ENCODE data around the gene NDFIP1. TPM values are rescaled to one million over a fixed set of nuclear protein-coding genes. Genes with fewer than 3 reads are reported as not detected.

The NDFIP1 gene
- total RNA-seq, 5 donors from 2014 or later (not counting 1 experiment from before 2014, with no cell fraction given) = 76.3 to 194 (median 90.8) TPM

GRCh38 chr5:142133330-142134206, 25.0 kb downstream of the NDFIP1 start:
- ChIA-PET CTCF (interaction anchor here in 1 of 2 donors (0.7 to 1.9 kb wide), 5 partner anchors 9 to 143 kb away, joined by 3 to 9 read pairs (median 4); no protein-coding TSS in a partner anchor), POLR2A (interaction anchor here (0.5 to 0.6 kb wide), 3 partner anchors 12 to 142 kb away, joined by 3 to 4 read pairs (median 3); no protein-coding TSS in a partner anchor)
- DNase-seq (no peak), ATAC-seq (replicated peaks in 1 of 4) (no peak)
- Mint-ChIP-seq H3K27ac (no peak overlapping the region), H3K4me3 (no peak overlapping the region), H3K4me1 (peaks cover 40 to 58% (median 45%) of the 10 kb centered on the region in 3 donors), H3K27me3 (no peaks in the 10 kb centered on the region), H3K36me3 (peaks cover 30% of the 10 kb centered on the region), H3K9me3 (no peaks in the 10 kb centered on the region)
- Histone ChIP-seq H3K27me3 (replicated peaks in 1 of 2; ENCODE audit: control insufficient read depth in 2 of 2, extremely low read depth in 1 of 2, insufficient read depth in 2 of 2, low read length in 1 of 2) (no peaks in the 10 kb centered on the region), H3K4me3 (ENCODE audit: control insufficient read depth in 1 of 2, extremely low read depth in 1 of 2, low read length in 1 of 2) (no peak overlapping the region), H3K36me3 (ENCODE audit: control insufficient read depth in 2 of 2, extremely low read depth in 1 of 2, insufficient read depth in 1 of 2, low read length in 1 of 2) (peaks cover 0 to 48% of the 10 kb centered on the region in 2 donors), H3K4me1 (ENCODE audit: control insufficient read depth in 1 of 2, extremely low read depth in 1 of 2, insufficient read depth in 2 of 2, low read length in 2 of 2) (peaks cover 4 to 15% of the 10 kb centered on the region in 2 experiments), H3K27ac (ENCODE audit: low read length) (no peak overlapping the region), H3K9me3 (no peaks in the 10 kb centered on the region)
- 93% methylated on average over 1 of the region's 3 CpGs for WGBS (ENCODE audit: insufficient coverage)

GRCh38 chr5:142134331-142135010, 25.9 kb downstream of the NDFIP1 start:
- DNase-seq = no peak
- Histone ChIP-seq H3K27ac (ENCODE audit: low read length) (no peak overlapping the region), H3K4me1 (ENCODE audit: control insufficient read depth in 1 of 2, extremely low read depth in 1 of 2, insufficient read depth in 2 of 2, low read length in 2 of 2) (peaks cover 3 to 8% of the 10 kb centered on the region in 2 experiments), H3K9me3 (no peaks in the 10 kb centered on the region), H3K27me3 (replicated peaks in 1 of 2; ENCODE audit: control insufficient read depth in 2 of 2, extremely low read depth in 1 of 2, insufficient read depth in 2 of 2, low read length in 1 of 2) (no peaks in the 10 kb centered on the region), H3K36me3 (ENCODE audit: control insufficient read depth in 2 of 2, extremely low read depth in 1 of 2, insufficient read depth in 1 of 2, low read length in 1 of 2) (peaks cover 0 to 56% of the 10 kb centered on the region in 2 donors), H3K4me3 (ENCODE audit: control insufficient read depth in 1 of 2, extremely low read depth in 1 of 2, low read length in 1 of 2) (no peak overlapping the region)
- Mint-ChIP-seq H3K27me3 (no peaks in the 10 kb centered on the region), H3K27ac (no peak overlapping the region), H3K36me3 (peaks cover 30% of the 10 kb centered on the region), H3K9me3 (no peaks in the 10 kb centered on the region), H3K4me3 (peak overlapping the region in 1 of 3 donors; percentile 38), H3K4me1 (peaks cover 30 to 49% (median 36%) of the 10 kb centered on the region in 3 donors)
- no CpG with 5 or more reads among the region's 7 CpGs for WGBS (ENCODE audit: insufficient coverage)
- POLR2A ChIA-PET = interaction anchor here (0.6 to 1.8 kb wide), 5 partner anchors 10 to 144 kb away, joined by 3 to 7 read pairs (median 3); no protein-coding TSS in a partner anchor
- ATAC-seq (replicated peaks in 1 of 4) = no peak
- CTCF ChIA-PET = interaction anchor here in 1 of 2 donors (0.5 to 1.9 kb wide), 7 partner anchors 9 to 143 kb away, joined by 3 to 9 read pairs (median 4); no protein-coding TSS in a partner anchor

GRCh38 chr5:142141463-142141862, 32.9 kb downstream of the NDFIP1 start:
- Mint-ChIP-seq H3K4me3 (no peak overlapping the region), H3K27ac (peak overlapping the region in 1 of 2 donors; percentile 28), H3K9me3 (no peaks in the 10 kb centered on the region), H3K4me1 (peaks cover 2 to 12% (median 9%) of the 10 kb centered on the region in 3 donors), H3K27me3 (no peaks in the 10 kb centered on the region), H3K36me3 (peaks cover 24% of the 10 kb centered on the region)
- peaks cover 0 to 71% of the 10 kb centered on the region in 2 donors for H3K36me3 ChIP-seq (ENCODE audit: control insufficient read depth in 2 of 2, extremely low read depth in 1 of 2, insufficient read depth in 1 of 2, low read length in 1 of 2)
- no peaks in the 10 kb centered on the region for H3K4me1 ChIP-seq (ENCODE audit: control insufficient read depth in 1 of 2, extremely low read depth in 1 of 2, insufficient read depth in 2 of 2, low read length in 2 of 2)
- H3K9me3 ChIP-seq = no peaks in the 10 kb centered on the region
- no peak overlapping the region for H3K27ac ChIP-seq (ENCODE audit: low read length)
- ChIA-PET CTCF (interaction anchor here in 1 of 2 donors (0.6 kb wide), 1 partner anchor 83 kb away, joined by 6 read pairs; no protein-coding TSS in a partner anchor), POLR2A (no interaction called here)
- no peaks in the 10 kb centered on the region for H3K27me3 ChIP-seq (replicated peaks in 1 of 2; ENCODE audit: control insufficient read depth in 2 of 2, extremely low read depth in 1 of 2, insufficient read depth in 2 of 2, low read length in 1 of 2)
- DNase-seq (no peak), ATAC-seq (replicated peaks in 1 of 4) (no peak)
- H3K4me3 ChIP-seq (ENCODE audit: control insufficient read depth in 1 of 2, extremely low read depth in 1 of 2, low read length in 1 of 2) = no peak overlapping the region

- peak in 2 of 4 experiments; percentile 21 to 37 for ATAC-seq (replicated peaks in 1 of 4)
- Mint-ChIP-seq H3K36me3 (peaks cover 29% of the 10 kb centered on the region), H3K27me3 (no peaks in the 10 kb centered on the region), H3K27ac (no peak overlapping the region), H3K4me3 (no peak overlapping the region), H3K4me1 (peaks cover 0 to 14% (median 7%) of the 10 kb centered on the region in 3 donors), H3K9me3 (no peaks in the 10 kb centered on the region)
- WGBS (ENCODE audit: insufficient coverage) = no CpG with 5 or more reads among the region's 3 CpGs
- no peak overlapping the region for H3K4me3 ChIP-seq (ENCODE audit: control insufficient read depth in 1 of 2, extremely low read depth in 1 of 2, low read length in 1 of 2)
- POLR2A ChIA-PET = interaction anchor here (0.5 to 0.8 kb wide), 4 partner anchors 15 to 183 kb away, joined by 3 to 10 read pairs (median 4); no protein-coding TSS in a partner anchor
- no peaks in the 10 kb centered on the region for H3K27me3 ChIP-seq (replicated peaks in 1 of 2; ENCODE audit: control insufficient read depth in 2 of 2, extremely low read depth in 1 of 2, insufficient read depth in 2 of 2, low read length in 1 of 2)
- DNase-seq = peak in 2 of 35 experiments; percentile 41 to 71
- H3K27ac ChIP-seq (ENCODE audit: low read length) = peak overlapping the region; percentile 7
- CTCF ChIA-PET = interaction anchor here (0.8 to 7.7 kb wide), 24 partner anchors 8 to 452 kb away, joined by 3 to 147 read pairs (median 6); partner anchors contain the start of genes GNPDA1 (in 1 of the 2) and RNF14 (in 1 of the 2)
- no peaks in the 10 kb centered on the region for H3K4me1 ChIP-seq (ENCODE audit: control insufficient read depth in 1 of 2, extremely low read depth in 1 of 2, insufficient read depth in 2 of 2, low read length in 2 of 2)
- no peaks in the 10 kb centered on the region for H3K9me3 ChIP-seq
- peaks cover 0 to 73% of the 10 kb centered on the region in 2 donors for H3K36me3 ChIP-seq (ENCODE audit: control insufficient read depth in 2 of 2, extremely low read depth in 1 of 2, insufficient read depth in 1 of 2, low read length in 1 of 2)
Observed at GRCh38 chr5:142143878-142144277, 35.3 kb downstream of the NDFIP1 start.

GRCh38 chr5:142145106-142145900, 36.7 kb downstream of the NDFIP1 start:
- 100% methylated on average over 4 of the region's 4 CpGs for WGBS (ENCODE audit: insufficient coverage)
- Mint-ChIP-seq H3K9me3 (no peaks in the 10 kb centered on the region), H3K4me3 (no peak overlapping the region), H3K36me3 (peaks cover 35% of the 10 kb centered on the region), H3K27me3 (no peaks in the 10 kb centered on the region), H3K4me1 (peaks cover 0 to 16% (median 7%) of the 10 kb centered on the region in 3 donors), H3K27ac (no peak overlapping the region)
- H3K36me3 ChIP-seq (ENCODE audit: control insufficient read depth in 2 of 2, extremely low read depth in 1 of 2, insufficient read depth in 1 of 2, low read length in 1 of 2) = peaks cover 0 to 64% of the 10 kb centered on the region in 2 donors
- ATAC-seq (replicated peaks in 1 of 4) (peak; percentile 64 to 86 (median 80)), DNase-seq (peak in 34 of 35 experiments; percentile 28 to 76 (median 52))
- ChIA-PET POLR2A (interaction anchor here (0.6 to 1.0 kb wide), 3 partner anchors 15 to 36 kb away, joined by 3 to 7 read pairs (median 6); no protein-coding TSS in a partner anchor), CTCF (interaction anchor here (0.5 to 7.7 kb wide), 15 partner anchors 14 to 558 kb away, joined by 3 to 147 read pairs (median 4); partner anchors contain the start of genes GNPDA1 (in 1 of the 2) and RNF14 (in 1 of the 2))
- no peaks in the 10 kb centered on the region for H3K4me1 ChIP-seq (ENCODE audit: control insufficient read depth in 1 of 2, extremely low read depth in 1 of 2, insufficient read depth in 2 of 2, low read length in 2 of 2)
- no peak overlapping the region for H3K27ac ChIP-seq (ENCODE audit: low read length)
- H3K9me3 ChIP-seq = no peaks in the 10 kb centered on the region
- no peak overlapping the region for H3K4me3 ChIP-seq (ENCODE audit: control insufficient read depth in 1 of 2, extremely low read depth in 1 of 2, low read length in 1 of 2)
- no peaks in the 10 kb centered on the region for H3K27me3 ChIP-seq (replicated peaks in 1 of 2; ENCODE audit: control insufficient read depth in 2 of 2, extremely low read depth in 1 of 2, insufficient read depth in 2 of 2, low read length in 1 of 2)
